Thoracic aorta endothelial cell (primary cell): ENCODE results near the gene FYB1. TPM values are rescaled to one million over a fixed set of nuclear protein-coding genes. Genes with fewer than 3 reads are reported as not detected.

Experiments used
- total RNA-seq: library from RNA; depleted of rRNA; stranded (reverse); fragments of >200 nt; gene quantifications from 2 replicates; pipeline ENCODE4 v1.2.3, GENCODE V29; 2012

FYB1 gene
- 0.07 and 0.13 TPM in 2 replicates for total RNA-seq

GRCh38 chr5:39219437-39219836 lies at the start of gene FYB1:
FYB1 (minus strand) TSS chr5:39219563; CDS start chr5:39202960, 16,603 bp downstream.

GRCh38 chr5:39074017-39074814 lies 145.1 kb downstream of the FYB1 start, which contains the start of gene RICTOR:
RICTOR (minus strand) TSS chr5:39074399; CDS start chr5:39074377, 22 bp downstream.

Other genes with a start within 250 kb of the FYB1 start
- gene RICTOR, start 145.2 kb downstream of the FYB1 start, total RNA-seq: 79.1 and 118 TPM in 2 replicates
- 0.07 and 0.13 TPM in 2 replicates for gene C9, start 144.9 kb upstream of the FYB1 start, total RNA-seq
- gene DAB2, start 205.4 kb upstream of the FYB1 start, total RNA-seq: 186 and 237 TPM in 2 replicates